Activated CD8-positive, alpha-beta memory T cell treated with anti-CD3 and anti-CD28 coated beads, Interleukin-2, amount 50 U/mL, for 4 hours (primary cell): ENCODE measurements around the gene WNT9A.
"Not testable (repeated sequence)": the region's sequence is repeated elsewhere in the genome, so short reads cannot be mapped to it uniquely, and the experiment has no call there.

Source experiments
- DNase-seq: peaks from one replicate; pipeline ENCODE4 v3.0.0-alpha.2; 2020

Gene WNT9A

GRCh38 chr1:227883641-227884301 lies 64.0 kb downstream of the WNT9A start:
- no peak for DNase-seq

GRCh38 chr1:227883073-227883520 lies 64.6 kb downstream of the WNT9A start:
- no peak for DNase-seq

DNA sequence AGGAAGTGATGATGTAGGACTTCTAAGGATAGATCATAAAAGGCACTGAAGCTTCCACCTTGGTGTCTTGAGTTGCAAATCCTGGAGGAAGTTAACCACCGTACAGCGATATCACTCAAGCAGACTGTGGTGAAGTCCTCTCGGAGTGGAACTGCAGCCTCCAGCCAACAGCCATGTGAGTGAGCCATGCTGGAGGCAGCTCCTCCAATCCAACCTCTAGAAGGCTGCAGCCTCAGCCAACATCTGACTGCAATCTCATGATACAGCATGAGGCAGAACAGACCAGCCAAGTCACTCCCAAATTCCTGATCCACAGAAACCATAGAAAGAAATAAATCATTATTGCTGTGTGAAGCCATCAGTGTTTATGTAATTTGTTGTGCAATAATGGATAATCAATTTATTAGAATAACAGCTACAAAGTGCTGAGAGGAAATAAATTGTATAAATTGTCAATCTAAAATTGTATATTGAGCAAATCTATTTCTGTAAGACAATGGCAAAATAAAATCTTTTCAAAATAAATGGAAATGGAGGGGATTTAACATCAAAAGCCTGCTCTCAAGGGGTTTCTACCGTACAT lies 67.3 kb downstream of the WNT9A start:
- no peak for DNase-seq

- DNase-seq = not testable (repeated sequence)
Measured at GRCh38 chr1:227877810-227878209, 69.9 kb downstream of the WNT9A start.

- DNase-seq = not testable (repeated sequence)
Measured at GRCh38 chr1:227871892-227872291, 75.8 kb downstream of the WNT9A start.

DNA sequence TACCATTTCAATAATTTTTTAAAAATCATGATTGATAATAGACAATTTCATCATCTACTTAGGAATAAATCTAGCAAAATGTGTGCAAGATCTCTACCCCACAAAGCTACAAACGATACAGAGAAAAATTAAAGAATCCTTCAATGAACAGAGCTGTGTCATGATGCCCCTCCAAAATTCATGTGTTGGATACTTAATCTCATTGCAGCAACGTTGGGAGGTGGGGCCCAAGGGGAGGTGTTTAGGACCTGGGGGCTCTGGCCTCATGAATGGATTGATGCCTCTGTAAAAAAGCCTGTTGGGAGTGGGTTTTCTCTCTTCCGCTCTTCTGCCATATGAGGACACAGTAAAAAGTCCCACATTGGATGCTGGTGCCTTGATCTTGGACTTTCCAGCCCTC lies 77.4 kb downstream of the WNT9A start:
- no peak for DNase-seq

- DNase-seq = no peak
Measured at GRCh38 chr1:227869851-227870305, 77.9 kb downstream of the WNT9A start.

- DNase-seq = no peak
Measured at GRCh38 chr1:227869279-227869842, 78.4 kb downstream of the WNT9A start.
